Immature natural killer cell (primary cell): Measurements from ENCODE around the gene PPP2R3B. TPM values are rescaled to one million over a fixed set of nuclear protein-coding genes. Genes with fewer than 3 reads are reported as not detected.
"Not testable (repeated sequence)": the region's sequence is repeated elsewhere in the genome, so short reads cannot be mapped to it uniquely, and the experiment has no call there.

ENCODE experiments used
- DNase-seq, 3 donors: peaks; one replicate each; pipeline ENCODE4 v3.0.0; 2022; ENCODE audit warnings: mixed read lengths in 1 of 3
- H3K27ac Mint-ChIP-seq, 6 donors: one replicate each; pipeline ENCODE4 v1.8.0; 2020; ENCODE audit warnings: mixed read lengths in 6 of 6, mild to moderate bottlenecking in 5 of 6, inconsistent platforms in 4 of 6, moderate library complexity in 3 of 6
- H3K27me3 Mint-ChIP-seq, 3 donors: one replicate each; pipeline ENCODE4 v1.8.0; 2020 to 2021; ENCODE audit warnings: low read depth in 3 of 3, mild to moderate bottlenecking in 3 of 3, mixed read lengths in 3 of 3, moderate library complexity in 3 of 3, inconsistent platforms in 1 of 3
- H3K36me3 Mint-ChIP-seq, 3 donors: one replicate each; pipeline ENCODE4 v1.8.0; 2020; ENCODE audit warnings: mixed read lengths in 3 of 3, inconsistent platforms in 2 of 3, mild to moderate bottlenecking in 2 of 3
- H3K4me1 Mint-ChIP-seq, 2 donors: one replicate each; pipeline ENCODE4 v1.8.0; 2020; ENCODE audit warnings: inconsistent platforms in 2 of 2, mild to moderate bottlenecking in 2 of 2, mixed read lengths in 2 of 2, moderate library complexity in 1 of 2
- H3K4me3 Mint-ChIP-seq, 5 donors: one replicate each; pipeline ENCODE4 v1.8.0; 2020; ENCODE audit warnings: mild to moderate bottlenecking in 5 of 5, mixed read lengths in 5 of 5, inconsistent platforms in 3 of 5, moderate library complexity in 3 of 5
- H3K9me3 Mint-ChIP-seq, 6 donors: one replicate each; pipeline ENCODE4 v1.8.0; 2020; ENCODE audit warnings: mild to moderate bottlenecking in 6 of 6, mixed read lengths in 6 of 6, inconsistent platforms in 4 of 6, moderate library complexity in 3 of 6
- polyA plus RNA-seq, 3 donors: library from polyadenylated mRNA; unstranded; fragments of 300-500 nt; fragmentation: Illumina TruSeq; gene quantifications; one replicate each; pipeline ENCODE4 v1.2.3, GENCODE V29; 2021

PPP2R3B gene
- polyA plus RNA-seq, 3 donors from 2014 or later: 2.8 to 5.1 (median 4.2) TPM

GRCh38 chrX:351736-352135, 35.0 kb downstream of the PPP2R3B start:
- Mint-ChIP-seq H3K27me3 (no peaks in the 10 kb centered on the region), H3K36me3 (peaks cover 0 to 3% (median under 1%) of the 10 kb centered on the region in 3 donors), H3K4me1 (peaks cover 4 to 7% of the 10 kb centered on the region in 2 donors), H3K9me3 (no peaks in the 10 kb centered on the region), H3K27ac (no peak overlapping the region), H3K4me3 (no peak overlapping the region)
- no peak for DNase-seq

GRCh38 chrX:351324-351641, 35.4 kb downstream of the PPP2R3B start:
- not testable (repeated sequence) for H3K4me3 Mint-ChIP-seq, H3K4me1 Mint-ChIP-seq, DNase-seq, H3K36me3 Mint-ChIP-seq, H3K9me3 Mint-ChIP-seq, H3K27me3 Mint-ChIP-seq, H3K27ac Mint-ChIP-seq

DNA sequence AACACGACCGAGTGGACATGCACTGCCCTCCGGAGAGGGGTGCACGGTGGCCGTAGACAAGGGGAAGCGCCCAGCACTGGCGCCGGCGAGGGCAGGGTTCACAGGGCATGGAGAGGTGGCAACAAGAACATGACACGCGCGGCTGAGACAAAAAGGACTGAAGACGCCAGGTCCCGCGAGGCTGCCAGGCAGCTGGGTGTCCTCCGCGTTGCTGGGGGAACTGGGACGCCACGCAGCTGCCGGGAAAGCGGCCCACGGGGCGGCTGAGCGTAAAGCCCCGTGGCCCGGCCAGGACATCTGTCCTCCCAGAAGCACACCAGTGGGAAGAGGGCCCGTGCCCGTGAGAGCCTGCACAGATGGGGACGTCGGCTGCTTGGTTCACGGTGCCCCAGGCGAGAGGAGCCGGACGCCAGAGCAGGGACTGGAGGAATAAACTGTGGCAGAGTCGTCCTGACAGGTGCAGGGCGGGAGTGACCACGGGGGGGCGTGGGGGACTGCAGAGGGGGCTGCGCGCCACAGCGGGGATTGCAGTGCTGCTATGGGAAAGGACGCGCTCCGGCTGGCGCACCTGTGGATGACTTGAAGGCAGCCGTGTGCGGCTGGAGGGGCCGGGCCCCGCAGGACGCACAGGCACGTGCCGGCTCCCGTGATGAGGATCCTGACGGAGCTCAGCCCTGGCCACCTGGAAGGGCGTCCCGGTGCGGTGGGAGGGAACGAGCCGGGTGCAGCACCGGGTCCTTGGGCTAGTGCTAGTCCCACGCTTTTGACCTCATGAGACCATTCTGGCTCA, 36.0 kb downstream of the PPP2R3B start:
- H3K27me3 Mint-ChIP-seq: no peaks in the 10 kb centered on the region
- no peaks in the 10 kb centered on the region for H3K36me3 Mint-ChIP-seq
- H3K4me1 Mint-ChIP-seq: no peaks in the 10 kb centered on the region
- DNase-seq: no peak
- no peak overlapping the region for H3K4me3 Mint-ChIP-seq
- H3K9me3 Mint-ChIP-seq: no peaks in the 10 kb centered on the region
- H3K27ac Mint-ChIP-seq: no peak overlapping the region

GRCh38 chrX:350148-350533, 36.6 kb downstream of the PPP2R3B start:
- no peak for DNase-seq
- no peak overlapping the region for H3K4me3 Mint-ChIP-seq
- no peaks in the 10 kb centered on the region for H3K36me3 Mint-ChIP-seq
- no peaks in the 10 kb centered on the region for H3K9me3 Mint-ChIP-seq
- H3K4me1 Mint-ChIP-seq: no peaks in the 10 kb centered on the region
- H3K27ac Mint-ChIP-seq: no peak overlapping the region
- no peaks in the 10 kb centered on the region for H3K27me3 Mint-ChIP-seq

- DNase-seq: no peak
- no peaks in the 10 kb centered on the region for H3K36me3 Mint-ChIP-seq
These were observed 37.0 kb downstream of the PPP2R3B start for GRCh38 chrX:349702-350101.

GRCh38 chrX:349196-349595, 37.5 kb downstream of the PPP2R3B start:
- H3K27me3 Mint-ChIP-seq: no peaks in the 10 kb centered on the region
- H3K9me3 Mint-ChIP-seq: no peaks in the 10 kb centered on the region
- no peaks in the 10 kb centered on the region for H3K36me3 Mint-ChIP-seq
- DNase-seq: no peak
- no peak overlapping the region for H3K4me3 Mint-ChIP-seq
- H3K4me1 Mint-ChIP-seq: no peaks in the 10 kb centered on the region
- no peak overlapping the region for H3K27ac Mint-ChIP-seq

More at GRCh38 chrX:349702-350101, 37.0 kb downstream of the PPP2R3B start:
- H3K27me3 Mint-ChIP-seq: no peaks in the 10 kb centered on the region
- no peak overlapping the region for H3K27ac Mint-ChIP-seq
- H3K4me1 Mint-ChIP-seq: no peaks in the 10 kb centered on the region
- H3K9me3 Mint-ChIP-seq: no peaks in the 10 kb centered on the region
- no peak overlapping the region for H3K4me3 Mint-ChIP-seq

- no peaks in the 10 kb centered on the region for H3K36me3 Mint-ChIP-seq
- no peaks in the 10 kb centered on the region for H3K27me3 Mint-ChIP-seq
- no peak overlapping the region for H3K4me3 Mint-ChIP-seq
- H3K4me1 Mint-ChIP-seq: no peaks in the 10 kb centered on the region
- H3K9me3 Mint-ChIP-seq: no peaks in the 10 kb centered on the region
- no peak for DNase-seq
- H3K27ac Mint-ChIP-seq: no peak overlapping the region
These were observed 38.1 kb downstream of the PPP2R3B start for GRCh38 chrX:348461-349117.

- Mint-ChIP-seq H3K27ac (no peak overlapping the region), H3K36me3 (no peaks in the 10 kb centered on the region), H3K4me1 (no peaks in the 10 kb centered on the region), H3K27me3 (no peaks in the 10 kb centered on the region), H3K4me3 (no peak overlapping the region), H3K9me3 (no peaks in the 10 kb centered on the region)
- no peak for DNase-seq
These were observed 39.2 kb downstream of the PPP2R3B start for GRCh38 chrX:347351-348117.

GRCh38 chrX:346034-346813, 40.5 kb downstream of the PPP2R3B start:
- Mint-ChIP-seq H3K4me3 (no peak overlapping the region), H3K27ac (no peak overlapping the region), H3K36me3 (no peaks in the 10 kb centered on the region), H3K4me1 (no peaks in the 10 kb centered on the region), H3K27me3 (no peaks in the 10 kb centered on the region), H3K9me3 (no peaks in the 10 kb centered on the region)
- no peak for DNase-seq

GRCh38 chrX:345020-345925, 41.4 kb downstream of the PPP2R3B start:
- no peaks in the 10 kb centered on the region for H3K27me3 Mint-ChIP-seq
- H3K4me3 Mint-ChIP-seq: no peak overlapping the region
- H3K4me1 Mint-ChIP-seq: no peaks in the 10 kb centered on the region
- no peaks in the 10 kb centered on the region for H3K9me3 Mint-ChIP-seq
- no peak overlapping the region for H3K27ac Mint-ChIP-seq
- DNase-seq: no peak
- no peaks in the 10 kb centered on the region for H3K36me3 Mint-ChIP-seq

DNA sequence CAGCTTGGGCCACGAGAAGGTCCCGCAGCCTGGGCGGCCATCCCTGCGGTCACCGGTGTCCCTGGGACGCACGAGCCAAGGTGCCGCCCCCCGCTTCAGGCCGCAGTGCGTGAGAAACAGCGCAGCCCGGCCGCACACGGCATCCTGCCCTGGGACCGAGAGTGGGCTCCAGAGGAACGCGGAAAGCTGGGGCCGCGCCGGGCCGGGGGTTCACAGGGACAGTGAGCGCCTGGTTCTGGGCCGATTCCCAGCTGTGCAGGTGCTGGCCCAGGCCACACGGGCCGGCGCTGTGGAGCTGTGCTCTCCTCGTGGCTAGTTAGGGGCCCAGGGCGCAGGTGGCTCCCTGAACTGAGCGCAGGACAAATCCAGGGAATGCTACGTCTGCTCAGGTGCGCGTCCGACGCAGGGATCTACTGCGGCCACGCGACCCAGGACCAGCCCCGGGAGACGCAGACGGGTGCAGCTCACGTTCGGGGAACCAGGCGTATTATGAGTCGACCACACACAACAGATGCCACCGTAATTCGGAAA, 42.3 kb downstream of the PPP2R3B start:
- Mint-ChIP-seq H3K27ac (no peak overlapping the region), H3K4me3 (no peak overlapping the region), H3K4me1 (no peaks in the 10 kb centered on the region), H3K36me3 (no peaks in the 10 kb centered on the region), H3K9me3 (no peaks in the 10 kb centered on the region), H3K27me3 (no peaks in the 10 kb centered on the region)
- DNase-seq: no peak

- H3K27ac Mint-ChIP-seq: no peak overlapping the region
- H3K9me3 Mint-ChIP-seq: no peaks in the 10 kb centered on the region
- no peaks in the 10 kb centered on the region for H3K4me1 Mint-ChIP-seq
- H3K4me3 Mint-ChIP-seq: no peak overlapping the region
- H3K27me3 Mint-ChIP-seq: peaks cover 0 to 1% (median 0%) of the 10 kb centered on the region in 3 donors
- DNase-seq: no peak
- peaks cover 1 to 9% (median 4%) of the 10 kb centered on the region in 3 donors for H3K36me3 Mint-ChIP-seq
These were observed 45.1 kb downstream of the PPP2R3B start for GRCh38 chrX:341541-342101.
